Activated naive CD8-positive, alpha-beta T cell treated with anti-CD3 and anti-CD28 coated beads for 36 hours (primary cell): Measurements from ENCODE around the gene ISCU. TPM values are rescaled to one million over a fixed set of nuclear protein-coding genes. Genes with fewer than 3 reads are reported as not detected.
"Not testable (repeated sequence)": the region's sequence is repeated elsewhere in the genome, so short reads cannot be mapped to it uniquely, and the experiment has no call there.

Source experiments
- DNase-seq: peaks from one replicate; pipeline ENCODE4 v3.0.0; 2021
- H3K27ac Mint-ChIP-seq: one replicate; pipeline ENCODE4 v1.8.0; 2022; ENCODE audit warnings: mild to moderate bottlenecking, moderate library complexity, mixed read lengths
- H3K27me3 Mint-ChIP-seq: one replicate; pipeline ENCODE4 v1.8.0; 2022; ENCODE audit warnings: mild to moderate bottlenecking, mixed read lengths
- H3K36me3 Mint-ChIP-seq: one replicate; pipeline ENCODE4 v1.8.0; 2021; ENCODE audit warnings: mild to moderate bottlenecking, mixed read lengths
- H3K4me1 Mint-ChIP-seq: one replicate; pipeline ENCODE4 v1.8.0; 2021; ENCODE audit warnings: mixed read lengths
- H3K4me3 Mint-ChIP-seq: one replicate; pipeline ENCODE4 v1.8.0; 2022; ENCODE audit warnings: mild to moderate bottlenecking, moderate library complexity, mixed read lengths
- H3K9me3 Mint-ChIP-seq: one replicate; pipeline ENCODE4 v1.8.0; 2022; ENCODE audit warnings: mixed read lengths
- total RNA-seq, 2 experiments: library from RNA; stranded (reverse); gene quantifications; one replicate each; pipeline ENCODE4 v1.2.3, GENCODE V29; 2021

ISCU gene
- total RNA-seq, 2 experiments from 2014 or later, result 69.5 TPM

GRCh38 chr12:108618079-108618952, 55.9 kb downstream of the ISCU start:
- Mint-ChIP-seq H3K9me3 (peaks cover 10% of the 10 kb centered on the region), H3K27me3 (no peaks in the 10 kb centered on the region), H3K4me3 (no peak overlapping the region), H3K36me3 (peaks cover 27% of the 10 kb centered on the region), H3K4me1 (peaks cover 52% of the 10 kb centered on the region), H3K27ac (peak overlapping the region; percentile 2)
- DNase-seq, result peak; percentile 78

GRCh38 chr12:108618953-108619274, 56.5 kb downstream of the ISCU start:
- not testable (repeated sequence) for H3K27me3 Mint-ChIP-seq, H3K4me3 Mint-ChIP-seq, DNase-seq, H3K9me3 Mint-ChIP-seq, H3K27ac Mint-ChIP-seq
- H3K4me1 Mint-ChIP-seq, result peaks cover 49% of the 10 kb centered on the region
- H3K36me3 Mint-ChIP-seq, result peaks cover 33% of the 10 kb centered on the region

Other genes starting within 250 kb of the ISCU start
- gene CMKLR1, start 223.3 kb upstream of the ISCU start, total RNA-seq, result not detected
- 1 to 10 TPM; 4.2 to 4.3 TPM for gene FICD, start 47.3 kb upstream of the ISCU start, total RNA-seq
- gene SART3, start 1.4 kb upstream of the ISCU start, total RNA-seq, result 10 to 100 TPM; 78.7 to 80.9 TPM
- under 1 TPM in 1 of 2 experiments, not detected in 1; 0.12 TPM for gene TMEM119, start 35.5 kb downstream of the ISCU start, total RNA-seq
- 10 to 100 TPM; 22.2 to 23.0 TPM for gene SELPLG, start 71.3 kb downstream of the ISCU start, total RNA-seq
- 10 to 100 TPM; 87.4 to 90.6 TPM for gene CORO1C, start 168.9 kb downstream of the ISCU start, total RNA-seq